HG03066 (cell line): ENCODE results near the gene ALK.

Source experiments
- ATAC-seq: cut with Tn5 transposase; IDR thresholded peaks from one replicate; pipeline ENCODE4 v1.9.1; 2021; ENCODE audit warnings: low read depth; ENCODE audit not compliant: unreplicated experiment

Gene ALK

DNA sequence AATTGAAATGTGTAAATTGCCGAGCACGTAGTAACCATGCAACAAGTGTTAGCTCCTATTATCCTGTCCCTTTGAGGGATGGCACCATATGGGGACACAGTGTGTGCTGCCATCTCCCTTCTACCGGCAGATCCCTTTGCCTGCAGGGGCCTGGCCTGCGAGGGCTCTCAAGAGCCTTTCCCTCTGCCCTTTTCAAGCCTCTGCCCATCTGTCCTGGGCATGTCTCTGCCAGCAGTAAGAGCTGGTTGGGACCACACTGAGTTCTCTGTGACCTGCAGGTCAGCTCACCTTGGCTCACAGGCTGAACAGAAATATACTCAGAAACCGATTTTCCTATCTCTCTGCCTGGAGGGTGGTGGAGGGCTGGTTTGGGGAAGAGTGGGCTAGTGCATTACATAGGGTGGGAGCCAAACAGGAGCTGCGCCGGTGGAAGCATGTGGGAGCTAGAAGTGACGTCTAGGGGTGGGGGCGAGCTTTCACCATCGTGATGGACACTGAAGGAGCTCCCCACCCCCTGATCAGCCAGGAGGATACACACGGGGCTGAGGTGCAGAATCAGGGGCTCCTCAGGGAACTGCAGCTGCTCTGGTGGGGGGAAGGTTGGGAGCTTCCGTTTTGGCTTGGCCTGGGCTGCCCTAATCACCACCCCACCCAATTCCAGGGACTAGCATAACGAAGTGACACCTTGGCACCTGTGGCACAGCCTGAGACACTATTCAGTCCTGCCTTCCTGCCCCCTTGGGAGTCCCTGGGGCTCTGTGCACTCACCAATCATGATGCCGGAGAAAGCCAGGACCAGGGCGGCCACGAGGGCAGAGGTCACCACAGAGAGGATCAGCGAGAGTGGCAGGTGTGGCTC, 696.5 kb downstream of the ALK start:
- ATAC-seq = no peak

DNA sequence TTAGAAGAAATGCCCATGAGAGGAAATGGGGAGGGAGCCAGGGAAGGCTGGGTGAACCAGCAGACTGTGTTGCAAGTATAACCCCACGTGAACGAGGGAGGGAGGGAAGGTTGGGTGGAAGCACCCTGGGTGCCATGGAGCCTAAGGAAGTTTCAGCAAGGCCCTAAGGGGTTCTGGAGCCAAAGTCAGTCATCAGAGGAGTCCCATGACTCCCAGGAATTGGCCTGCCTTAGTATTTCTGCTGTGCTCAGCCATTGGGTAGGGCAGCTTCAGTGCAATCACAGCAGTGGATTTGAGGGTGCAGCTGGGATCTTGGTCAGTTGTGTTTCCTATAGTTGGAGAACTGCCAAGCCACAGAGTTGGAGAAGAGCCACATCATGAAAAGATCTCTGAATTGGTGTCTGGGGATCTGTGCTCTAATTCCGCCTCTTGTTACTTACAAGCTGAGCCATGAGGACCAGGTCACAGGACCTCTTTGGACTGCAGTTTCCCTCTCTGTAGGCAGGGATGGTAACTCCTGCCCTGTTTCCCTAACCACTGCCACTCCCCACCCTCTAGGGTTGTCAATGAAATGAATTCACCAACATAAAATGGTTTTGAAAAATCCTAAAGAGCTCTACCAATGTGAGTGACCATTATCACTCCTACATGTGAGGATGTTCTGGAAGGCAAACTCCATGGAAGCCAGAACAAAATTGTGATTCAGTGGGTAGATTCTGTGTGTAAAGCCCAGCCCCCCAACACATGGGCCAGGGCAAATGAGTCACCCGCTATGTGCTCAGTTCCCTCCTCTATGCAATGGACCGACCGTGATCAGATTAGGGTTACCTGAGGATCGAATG, 697.3 kb downstream of the ALK start:
- ATAC-seq = no peak

DNA sequence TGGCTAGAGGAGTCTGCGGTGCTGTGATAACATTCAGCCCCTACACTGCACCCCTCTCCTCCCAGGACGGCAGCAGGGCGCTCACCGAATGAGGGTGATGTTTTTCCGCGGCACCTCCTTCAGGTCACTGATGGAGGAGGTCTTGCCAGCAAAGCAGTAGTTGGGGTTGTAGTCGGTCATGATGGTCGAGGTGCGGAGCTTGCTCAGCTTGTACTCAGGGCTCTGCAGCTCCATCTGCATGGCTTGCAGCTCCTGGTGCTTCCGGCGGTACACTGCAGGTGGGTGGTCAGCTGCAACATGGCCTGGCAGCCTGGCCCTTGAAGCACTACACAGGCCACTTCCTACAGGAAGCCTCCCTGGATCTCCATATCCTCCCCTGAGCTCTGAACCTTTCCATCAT, 698.1 kb downstream of the ALK start:
- no peak for ATAC-seq

DNA sequence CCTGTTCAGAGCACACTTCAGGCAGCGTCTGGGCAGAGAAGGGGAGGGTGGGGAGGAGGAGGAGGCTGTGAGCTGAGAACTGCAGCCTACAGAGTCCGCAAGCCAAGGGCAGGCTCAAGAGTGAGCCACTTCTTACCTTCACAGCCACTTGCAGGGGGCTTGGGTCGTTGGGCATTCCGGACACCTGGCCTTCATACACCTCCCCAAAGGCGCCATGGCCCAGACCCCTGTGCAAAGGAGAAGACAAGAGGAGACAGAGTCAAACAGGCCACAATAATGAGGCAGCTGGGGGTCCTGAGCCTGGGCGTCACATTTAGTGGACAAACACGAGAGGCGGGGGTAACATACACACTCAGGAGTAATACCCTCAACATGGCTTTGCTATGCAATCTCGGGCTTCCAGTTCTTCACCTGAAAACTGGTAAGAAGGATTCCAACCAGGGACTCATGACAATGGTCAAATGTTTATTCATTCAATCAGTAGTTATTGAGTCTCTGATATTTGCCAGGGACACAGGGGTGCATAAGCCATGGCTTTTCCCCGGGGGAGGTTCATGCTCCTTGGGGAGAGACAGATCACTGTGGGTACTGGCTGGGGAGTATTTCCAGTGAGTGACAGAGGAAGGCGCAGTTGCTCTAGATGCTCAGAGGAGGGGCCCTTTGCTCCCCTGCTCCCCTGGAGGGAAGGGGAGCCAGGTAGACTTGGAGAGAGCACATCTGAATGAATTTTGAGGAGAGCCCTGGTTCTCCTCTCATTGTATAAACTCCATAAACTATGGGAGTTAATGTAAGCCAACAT, 698.8 kb downstream of the ALK start:
- ATAC-seq = no peak

DNA sequence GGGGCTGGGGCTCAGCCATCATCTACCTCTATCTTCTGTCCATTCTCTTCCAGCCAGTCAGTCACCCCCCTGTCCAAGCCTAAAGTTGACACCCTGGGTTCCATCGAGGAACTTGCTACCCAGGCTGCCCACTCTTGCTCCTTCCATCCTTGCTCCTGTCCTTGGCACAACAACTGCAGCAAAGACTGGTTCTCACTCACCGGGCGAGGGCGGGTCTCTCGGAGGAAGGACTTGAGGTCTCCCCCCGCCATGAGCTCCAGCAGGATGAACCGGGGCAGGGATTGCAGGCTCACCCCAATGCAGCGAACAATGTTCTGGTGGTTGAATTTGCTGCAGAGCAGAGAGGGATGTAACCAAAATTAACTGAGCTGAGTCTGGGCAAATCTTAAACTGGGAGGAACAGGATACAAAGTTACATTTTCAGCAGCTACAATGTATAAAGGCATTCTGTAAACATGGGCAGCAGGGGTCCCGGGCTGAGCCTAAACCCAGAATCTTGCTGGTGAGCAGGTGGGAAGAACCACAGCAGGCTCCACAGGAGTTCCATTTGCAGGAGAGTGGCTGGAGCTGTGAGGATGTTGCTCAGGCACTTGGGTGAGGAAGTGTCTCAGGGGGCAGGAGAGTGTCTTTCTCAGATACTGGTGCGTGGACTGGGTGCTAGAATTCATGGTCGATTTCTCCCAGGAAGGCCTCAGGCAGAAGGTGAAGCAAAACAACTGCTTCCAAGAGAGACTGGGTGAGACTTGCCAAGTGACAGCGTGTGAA, 700.7 kb downstream of the ALK start:
- ATAC-seq = no peak

DNA sequence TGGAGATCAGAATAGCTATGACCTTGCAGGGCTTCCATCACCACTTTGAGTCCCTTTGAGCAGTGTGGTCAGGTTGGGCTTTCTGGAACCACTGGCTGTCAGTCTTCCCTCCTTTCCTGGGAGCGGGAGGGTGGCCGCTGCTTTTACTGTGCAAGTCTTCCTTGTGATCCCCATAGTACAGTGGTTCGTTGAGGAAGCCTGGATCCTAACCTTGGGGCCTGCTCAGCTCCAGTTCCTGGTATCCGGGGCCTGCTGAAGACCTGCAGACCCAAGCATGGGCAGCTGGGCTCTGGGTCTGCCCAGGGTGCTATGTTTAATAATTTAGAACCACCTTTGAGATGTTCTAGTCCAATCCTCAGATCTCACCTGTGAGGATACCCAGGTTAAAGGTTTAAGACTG, 702.0 kb downstream of the ALK start:
- no peak for ATAC-seq

DNA sequence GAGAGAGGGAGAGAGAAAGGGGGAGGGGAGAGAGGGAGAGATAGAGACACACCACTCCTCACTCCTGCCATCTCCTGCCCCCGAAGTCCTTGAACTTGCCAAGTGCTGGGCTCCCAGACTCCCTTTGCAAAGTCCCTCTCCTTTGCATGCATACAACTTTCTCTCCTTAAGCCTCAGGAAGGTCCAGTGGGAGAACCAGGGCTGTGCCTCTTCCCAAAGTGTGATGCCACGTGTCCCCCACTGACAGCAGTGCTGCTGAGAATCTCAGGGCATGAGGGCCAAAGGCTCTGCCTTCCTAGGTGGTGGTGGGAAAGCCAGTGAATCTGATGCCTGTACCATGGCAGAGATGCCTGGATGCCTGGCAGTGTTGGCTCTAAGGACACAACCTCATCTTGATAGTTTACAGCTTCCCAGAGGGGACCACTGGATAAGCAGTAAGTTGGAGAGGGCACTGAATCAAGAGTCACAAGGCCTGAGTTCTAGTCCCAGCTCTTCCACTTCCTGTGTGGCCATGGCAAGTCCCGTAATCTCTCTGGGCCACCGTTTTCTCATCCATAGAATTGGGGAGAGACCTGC, 702.7 kb downstream of the ALK start:
- no peak for ATAC-seq

DNA sequence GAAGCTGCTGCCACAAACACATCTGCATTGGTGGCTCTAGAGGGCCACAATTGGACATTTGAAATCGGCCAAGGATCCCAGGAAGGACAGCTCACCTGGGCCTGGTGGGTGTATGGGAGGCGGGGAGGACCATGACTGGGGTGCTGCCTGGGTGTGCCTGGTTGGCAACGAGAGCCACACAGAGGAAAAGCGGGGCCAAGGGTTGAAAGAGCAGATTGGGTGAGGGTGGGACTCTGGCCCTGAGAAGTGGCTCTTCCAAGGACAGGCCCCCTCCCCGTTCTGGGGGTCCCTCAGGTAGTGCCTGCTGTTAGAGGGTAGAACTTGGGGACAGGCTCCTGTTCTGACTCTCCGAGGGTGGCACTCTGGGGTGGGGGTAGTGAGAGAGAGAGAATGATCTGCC, 703.3 kb downstream of the ALK start:
- no peak for ATAC-seq

DNA sequence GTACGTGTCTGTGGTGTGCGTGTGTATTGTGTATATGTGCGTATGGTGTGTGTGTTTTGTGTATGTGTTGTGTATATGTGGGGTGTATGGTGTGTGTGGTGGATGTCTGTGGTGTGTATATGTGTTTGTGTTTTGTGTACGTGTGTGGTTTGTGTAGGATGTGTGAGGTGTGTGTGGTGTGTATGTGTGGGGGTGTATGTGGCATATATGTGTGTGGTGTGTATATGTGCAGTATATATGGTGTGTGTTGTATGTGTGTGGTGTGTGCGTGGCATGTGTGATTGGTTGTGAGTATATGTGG, 704.8 kb downstream of the ALK start:
- no peak for ATAC-seq

DNA sequence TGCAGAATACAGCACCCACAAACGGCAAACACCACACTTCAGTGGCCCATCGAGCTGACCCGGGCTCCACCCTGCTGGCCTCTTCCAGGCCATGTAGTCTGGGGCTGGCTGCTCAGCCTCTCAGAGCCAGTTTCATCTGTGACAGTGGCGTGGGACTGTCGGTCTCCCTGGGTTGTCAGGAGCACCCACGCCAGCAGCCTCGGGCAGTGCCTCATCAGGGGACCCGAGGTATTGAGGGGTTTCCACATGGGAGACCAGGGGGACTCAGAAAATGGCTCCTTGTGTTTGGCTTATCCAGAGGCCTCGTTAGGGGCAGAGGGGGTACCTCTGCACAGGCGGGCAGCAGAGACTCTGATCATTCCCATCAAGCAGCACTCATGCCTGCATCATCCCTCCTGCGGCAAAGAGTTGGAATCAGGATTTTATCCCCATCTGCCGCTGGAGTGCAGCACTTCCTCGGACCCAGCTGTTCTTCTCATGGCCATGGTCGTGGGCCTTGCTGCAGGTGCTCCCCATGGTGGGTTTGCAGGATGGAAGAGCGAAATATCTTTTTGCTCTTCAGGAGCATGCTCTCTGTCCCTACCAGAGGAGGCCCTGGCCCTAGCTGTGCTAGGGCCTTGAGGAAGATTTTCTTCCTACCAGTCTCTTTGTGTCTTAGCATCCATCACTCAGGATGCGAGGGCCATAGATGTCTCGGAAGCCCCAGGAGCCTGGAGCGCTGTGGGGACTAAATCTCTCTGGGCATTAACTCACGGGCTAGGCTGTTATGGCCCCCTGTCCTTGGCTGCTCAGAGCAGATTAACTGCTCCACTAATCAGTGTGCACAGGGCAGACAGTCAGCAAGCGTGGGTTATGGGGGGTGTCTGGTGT, 705.4 kb downstream of the ALK start:
- no peak for ATAC-seq

DNA sequence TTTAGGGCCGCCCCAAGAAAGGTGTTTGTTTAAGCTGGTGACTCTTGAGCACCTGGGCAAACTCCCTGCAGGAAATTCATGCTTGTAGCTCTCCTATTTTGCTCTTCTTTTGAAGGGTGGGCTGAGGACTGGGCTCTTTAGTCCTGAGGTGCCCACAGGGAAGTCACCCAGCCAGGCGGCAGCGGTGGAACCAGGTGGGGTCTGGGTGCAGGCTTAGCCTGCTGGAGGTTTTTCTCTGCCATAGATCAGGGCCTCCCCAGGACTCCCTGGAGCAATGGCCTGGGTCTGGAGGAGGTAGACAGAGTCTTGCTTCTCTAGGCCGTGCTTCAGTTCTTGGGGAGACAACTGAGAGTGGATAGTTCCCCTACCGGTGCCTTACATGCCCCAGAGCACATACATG, 706.3 kb downstream of the ALK start:
- no peak for ATAC-seq

DNA sequence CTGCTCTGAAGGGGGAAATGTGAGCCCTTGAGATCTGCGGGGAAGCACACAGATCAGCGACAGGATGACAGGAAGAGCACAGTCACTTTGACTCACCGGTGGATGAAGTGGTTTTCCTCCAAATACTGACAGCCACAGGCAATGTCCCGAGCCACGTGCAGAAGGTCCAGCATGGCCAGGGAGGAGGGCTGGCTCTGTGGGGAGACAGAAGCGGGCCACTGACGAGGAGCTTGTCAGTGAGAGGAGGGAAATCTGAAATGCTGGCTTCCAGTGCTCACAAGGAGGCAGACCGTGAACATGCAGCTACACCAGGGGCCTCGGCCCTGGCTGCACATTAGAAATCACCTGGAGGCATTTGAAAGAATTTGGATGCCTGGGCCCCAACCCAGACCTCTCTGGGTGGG, 707.5 kb downstream of the ALK start:
- no peak for ATAC-seq

DNA sequence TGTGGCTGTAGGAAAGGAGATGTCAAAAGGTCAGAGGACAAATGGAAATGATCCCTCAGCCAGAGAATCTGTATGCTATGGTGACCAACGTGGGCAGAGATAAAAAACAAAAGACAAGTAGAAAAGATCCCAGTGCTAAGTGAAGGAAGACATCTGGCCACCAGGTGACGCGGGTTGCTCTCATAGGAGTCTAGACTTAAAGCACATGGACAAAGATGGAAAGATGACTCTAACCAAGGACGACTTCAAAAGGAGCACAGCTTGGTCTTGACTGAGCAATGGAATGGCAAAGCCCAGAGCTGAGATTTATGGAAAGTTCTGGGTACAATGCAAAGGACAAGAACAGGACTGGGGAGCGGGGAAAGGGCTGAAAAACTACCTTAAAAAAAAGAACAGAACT, 709.4 kb downstream of the ALK start:
- no peak for ATAC-seq

DNA sequence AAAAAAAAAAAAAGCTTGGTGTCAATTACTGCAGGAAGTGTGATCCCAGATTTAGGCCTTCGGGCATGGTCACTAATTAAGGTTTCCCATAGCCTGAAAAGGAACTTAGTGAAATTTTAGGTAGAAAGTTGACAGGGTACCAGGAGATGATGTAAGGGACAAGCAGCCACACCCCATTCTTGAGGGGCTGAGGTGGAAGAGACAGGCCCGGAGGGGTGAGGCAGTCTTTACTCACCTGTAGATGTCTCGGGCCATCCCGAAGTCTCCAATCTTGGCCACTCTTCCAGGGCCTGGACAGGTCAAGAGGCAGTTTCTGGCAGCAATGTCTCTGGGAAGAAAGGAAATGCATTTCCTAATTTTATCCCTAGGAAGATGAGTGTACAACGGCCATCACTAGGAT, 711.8 kb downstream of the ALK start:
- no peak for ATAC-seq

DNA sequence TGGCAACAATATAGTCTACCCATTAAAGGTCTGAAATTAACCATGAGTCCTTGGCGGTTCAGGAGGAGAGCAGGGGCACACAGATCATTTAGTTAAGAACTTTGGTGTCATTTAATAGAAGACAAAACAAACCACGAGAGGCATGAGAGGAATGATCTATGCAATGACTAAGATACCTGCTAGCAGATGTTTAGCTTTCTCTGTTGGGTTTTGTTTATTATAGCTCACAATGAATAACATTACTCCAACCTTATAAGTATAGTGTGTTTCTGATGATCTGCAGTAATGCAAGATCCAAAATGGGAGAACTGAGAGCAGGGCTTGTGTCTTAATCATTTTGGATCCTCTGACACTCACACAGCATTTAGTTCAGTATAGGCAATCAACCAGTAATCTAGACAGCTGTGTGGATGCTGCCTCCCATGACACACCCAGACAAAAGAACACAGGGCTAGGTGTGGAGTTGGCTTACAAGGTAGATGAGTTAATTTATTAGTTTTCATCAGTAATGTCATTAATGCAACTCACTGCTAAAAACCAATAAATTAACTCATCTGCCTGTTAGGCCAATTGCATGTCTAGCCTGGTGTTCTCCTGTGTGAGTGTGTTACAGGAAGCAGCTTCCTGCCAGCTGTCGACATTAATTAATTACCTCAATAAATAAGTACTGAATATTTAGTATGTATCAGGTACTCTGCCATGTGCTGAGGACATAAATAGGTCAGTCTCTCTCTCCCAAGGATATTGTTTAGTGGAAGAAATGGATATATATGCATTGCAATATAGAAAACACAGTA, 713.8 kb downstream of the ALK start:
- no peak for ATAC-seq

DNA sequence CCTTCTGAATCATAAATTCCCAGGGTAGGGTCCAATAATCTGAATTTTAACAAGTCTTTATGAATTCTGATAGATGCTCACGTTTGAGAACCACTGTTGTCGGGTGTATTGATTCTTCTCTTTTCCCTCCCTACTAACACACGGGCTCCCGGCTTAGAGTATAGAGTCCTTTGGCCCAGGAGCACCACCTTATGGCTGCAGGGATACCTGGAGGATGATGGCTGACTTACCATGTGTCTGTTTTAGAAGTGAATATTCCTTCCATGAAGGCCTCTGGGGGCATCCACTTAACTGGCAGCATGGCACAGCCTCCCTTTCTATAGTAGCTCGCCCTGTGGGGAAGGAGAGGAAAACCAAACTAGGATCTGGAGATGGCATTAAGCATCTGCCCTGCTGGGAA, 714.4 kb downstream of the ALK start:
- ATAC-seq = no peak

DNA sequence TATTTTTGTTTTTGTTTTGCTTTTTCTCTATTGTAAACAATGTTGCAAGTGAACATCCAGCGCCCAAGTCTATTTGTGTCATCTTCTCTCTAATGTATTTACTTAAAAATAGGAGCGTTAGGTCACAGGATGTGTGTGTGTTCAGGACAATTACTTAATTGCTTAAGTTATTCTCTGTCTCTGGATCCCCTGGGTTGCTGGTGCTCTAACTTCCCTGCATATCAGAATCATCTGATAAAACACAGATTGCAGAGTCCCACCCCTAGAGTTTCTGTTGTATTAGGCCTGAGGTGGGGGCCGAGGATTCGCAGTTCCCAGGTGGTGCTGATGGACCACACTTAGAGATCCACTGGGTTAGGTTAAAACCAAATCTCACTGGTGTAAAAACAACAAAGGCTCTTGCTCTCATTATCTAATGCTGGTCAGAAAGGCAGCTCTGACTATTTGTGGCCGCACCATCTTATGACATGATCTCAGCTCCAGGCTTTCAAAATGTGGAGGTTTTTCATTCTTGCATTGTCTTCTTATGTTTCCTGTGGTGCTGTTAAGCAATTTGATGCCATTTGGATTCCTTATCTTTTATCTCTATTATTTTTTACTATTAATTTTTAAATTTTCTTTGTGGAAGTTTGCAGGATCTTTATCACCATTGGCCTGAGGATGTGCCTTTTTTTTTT, 718.4 kb downstream of the ALK start:
- ATAC-seq = no peak

DNA sequence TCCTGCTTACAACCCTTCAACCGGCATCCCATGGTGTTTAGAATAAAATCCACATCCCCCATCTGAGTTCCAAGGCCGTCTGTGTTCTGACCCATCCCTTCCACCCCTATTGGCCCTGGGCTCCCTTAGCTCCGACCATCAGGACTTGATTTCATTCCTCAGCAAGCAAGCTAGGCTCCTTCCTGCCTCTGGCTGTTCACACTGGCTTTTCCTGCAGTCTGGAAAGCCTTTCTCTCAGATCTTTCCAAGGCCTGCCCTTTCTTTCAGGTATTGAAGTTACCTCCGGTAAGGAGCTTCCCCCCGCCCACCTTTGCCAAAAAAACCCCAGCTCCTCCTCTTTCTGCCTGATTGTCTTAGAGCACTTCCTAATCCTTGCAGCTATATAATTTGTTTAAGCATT, 719.4 kb downstream of the ALK start:
- ATAC-seq = no peak
